Fibroblast of mammary gland (primary cell): Measurements from ENCODE around the gene SMIM29.

Experiments used
- DNase-seq: peaks from one replicate; pipeline ENCODE4 v3.0.0-alpha.2; 2010; ENCODE audit warnings: low read depth
- H3K4me3 ChIP-seq: 2 replicates; pipeline ENCODE4 v1.5.1; 2011; ENCODE audit warnings: low read depth, mild to moderate bottlenecking, low read length, moderate library complexity; ENCODE audit not compliant: control insufficient read depth
- TF ChIP-seq, protein P1 (sequence below): conservative IDR thresholded peaks from 2 replicates; pipeline ENCODE4 v1.5.1; 2011; ENCODE audit warnings: low read depth, low read length, inconsistent platforms; ENCODE audit not compliant: control insufficient read depth, insufficient read depth

The SMIM29 gene

DNA sequence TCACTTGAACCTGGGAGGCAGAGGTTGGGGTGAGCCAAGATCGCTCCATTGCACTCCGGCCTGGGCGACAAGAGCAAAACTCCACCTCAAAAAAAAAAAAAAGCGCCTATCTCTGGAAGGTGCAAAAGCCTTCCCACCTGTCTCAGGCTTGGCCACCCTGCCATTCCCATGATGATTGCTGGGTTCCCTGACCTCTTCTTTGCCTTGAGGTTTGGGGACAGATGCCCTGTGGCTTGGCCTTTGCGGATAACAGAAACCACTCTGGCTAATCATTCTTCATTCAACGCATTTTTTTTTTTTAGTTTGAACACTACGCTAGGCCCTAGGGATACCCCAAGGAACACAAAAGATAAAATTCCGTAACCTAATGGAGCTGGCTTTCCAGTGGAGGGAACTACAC is 18.9 kb downstream of the SMIM29 start:
- H3K4me3 ChIP-seq: no peak overlapping the region
- DNase-seq: no peak
- TF ChIP-seq, protein P1, sequence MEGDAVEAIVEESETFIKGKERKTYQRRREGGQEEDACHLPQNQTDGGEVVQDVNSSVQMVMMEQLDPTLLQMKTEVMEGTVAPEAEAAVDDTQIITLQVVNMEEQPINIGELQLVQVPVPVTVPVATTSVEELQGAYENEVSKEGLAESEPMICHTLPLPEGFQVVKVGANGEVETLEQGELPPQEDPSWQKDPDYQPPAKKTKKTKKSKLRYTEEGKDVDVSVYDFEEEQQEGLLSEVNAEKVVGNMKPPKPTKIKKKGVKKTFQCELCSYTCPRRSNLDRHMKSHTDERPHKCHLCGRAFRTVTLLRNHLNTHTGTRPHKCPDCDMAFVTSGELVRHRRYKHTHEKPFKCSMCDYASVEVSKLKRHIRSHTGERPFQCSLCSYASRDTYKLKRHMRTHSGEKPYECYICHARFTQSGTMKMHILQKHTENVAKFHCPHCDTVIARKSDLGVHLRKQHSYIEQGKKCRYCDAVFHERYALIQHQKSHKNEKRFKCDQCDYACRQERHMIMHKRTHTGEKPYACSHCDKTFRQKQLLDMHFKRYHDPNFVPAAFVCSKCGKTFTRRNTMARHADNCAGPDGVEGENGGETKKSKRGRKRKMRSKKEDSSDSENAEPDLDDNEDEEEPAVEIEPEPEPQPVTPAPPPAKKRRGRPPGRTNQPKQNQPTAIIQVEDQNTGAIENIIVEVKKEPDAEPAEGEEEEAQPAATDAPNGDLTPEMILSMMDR: no peak

DNA sequence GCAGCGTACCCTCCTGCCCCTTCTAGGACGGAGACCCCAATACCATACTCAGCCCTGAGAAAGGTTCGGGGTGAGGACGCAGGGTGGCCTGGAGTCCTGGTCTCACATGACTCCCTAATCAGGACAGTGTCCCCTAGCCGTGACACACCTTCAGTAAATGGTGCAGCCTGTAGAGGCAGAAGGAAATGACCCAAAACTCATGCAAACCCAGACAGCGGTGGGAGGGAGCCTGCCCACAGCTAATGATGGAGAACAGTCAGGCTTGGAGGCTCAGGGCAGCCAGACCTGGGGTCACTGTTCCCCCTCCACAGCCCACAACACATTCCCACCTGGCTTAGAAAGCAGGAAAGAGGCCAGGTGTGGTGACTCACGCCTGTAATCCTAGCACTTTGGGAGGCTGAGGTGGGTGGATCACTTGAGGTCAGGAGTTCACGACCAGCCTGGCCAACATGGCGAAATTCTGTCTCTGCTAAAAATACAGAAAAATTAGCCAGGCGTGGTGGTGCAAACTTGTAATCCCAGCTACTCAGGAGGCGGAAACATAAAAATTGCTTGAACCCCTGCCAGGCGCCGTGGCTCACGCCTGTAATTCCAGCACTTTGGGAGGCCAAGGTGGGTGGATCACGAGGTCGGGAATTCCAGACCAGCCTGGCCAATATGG is 20.9 kb downstream of the SMIM29 start:
- no peak overlapping the region for H3K4me3 ChIP-seq
- DNase-seq: peak; percentile 51
- TF ChIP-seq, protein P1: no peak

DNA sequence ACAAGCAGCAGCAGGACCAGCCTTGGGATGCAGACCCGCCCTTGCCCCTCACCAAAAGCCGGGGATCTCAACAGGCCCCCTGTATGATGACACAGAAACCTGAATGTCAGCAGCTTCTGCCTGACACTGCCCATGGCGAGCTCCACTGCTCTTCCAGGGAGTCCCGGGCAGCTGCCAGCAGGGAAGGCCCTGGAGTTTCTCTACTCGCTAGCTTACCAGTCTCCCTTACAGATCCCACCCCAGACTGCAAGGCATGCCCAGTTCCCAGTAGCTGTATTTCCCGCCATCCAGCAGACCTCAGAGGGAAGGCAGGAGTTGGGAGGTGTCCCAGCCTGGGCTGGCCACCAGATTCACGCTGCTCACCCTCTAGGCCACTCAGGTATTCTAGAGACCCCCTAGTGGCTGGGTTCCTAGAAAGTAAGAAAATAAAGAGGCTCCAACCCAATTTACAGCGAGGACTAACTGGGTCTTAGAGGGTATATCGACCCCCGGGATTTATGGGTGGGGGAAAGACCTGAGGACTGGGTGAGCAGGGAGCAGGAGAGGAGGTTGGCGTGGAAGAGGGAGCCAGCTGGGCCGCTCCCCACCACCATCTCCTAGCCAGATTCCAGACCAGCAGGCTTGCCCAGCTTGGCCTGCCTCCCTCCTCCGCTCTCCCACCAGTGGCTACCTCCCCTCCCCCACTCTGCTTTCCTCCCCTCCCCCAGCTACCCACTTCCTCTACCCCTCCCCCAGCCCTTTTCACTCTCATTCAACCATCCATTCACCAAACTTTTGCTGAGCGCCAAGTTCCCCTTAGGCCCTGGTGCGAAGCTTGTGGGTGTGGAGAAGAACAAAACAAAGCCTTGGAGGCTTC is 21.8 kb downstream of the SMIM29 start:
- TF ChIP-seq, protein P1: no peak
- H3K4me3 ChIP-seq: no peak overlapping the region
- no peak for DNase-seq

DNA sequence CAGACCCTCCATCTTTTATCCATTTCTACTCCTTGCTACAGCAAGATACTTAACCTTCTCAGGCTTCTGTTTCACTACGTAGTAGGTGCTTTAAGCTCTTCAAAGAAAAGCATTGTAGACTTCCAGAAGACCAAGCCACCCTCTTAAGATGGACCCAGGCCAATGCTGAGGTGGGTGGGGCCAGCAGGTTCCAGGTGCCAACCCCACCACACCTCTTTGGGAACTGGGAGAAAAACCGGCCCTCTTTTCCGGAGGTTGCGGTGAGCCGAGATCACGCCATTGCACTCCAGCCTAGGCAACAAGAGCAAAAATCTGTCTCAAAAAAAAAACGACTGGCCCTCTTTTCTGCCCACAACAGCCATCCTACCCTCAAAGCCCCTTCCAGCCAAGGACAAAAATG is 22.7 kb downstream of the SMIM29 start:
- DNase-seq: no peak
- TF ChIP-seq, protein P1: no peak
- H3K4me3 ChIP-seq: no peak overlapping the region

DNA sequence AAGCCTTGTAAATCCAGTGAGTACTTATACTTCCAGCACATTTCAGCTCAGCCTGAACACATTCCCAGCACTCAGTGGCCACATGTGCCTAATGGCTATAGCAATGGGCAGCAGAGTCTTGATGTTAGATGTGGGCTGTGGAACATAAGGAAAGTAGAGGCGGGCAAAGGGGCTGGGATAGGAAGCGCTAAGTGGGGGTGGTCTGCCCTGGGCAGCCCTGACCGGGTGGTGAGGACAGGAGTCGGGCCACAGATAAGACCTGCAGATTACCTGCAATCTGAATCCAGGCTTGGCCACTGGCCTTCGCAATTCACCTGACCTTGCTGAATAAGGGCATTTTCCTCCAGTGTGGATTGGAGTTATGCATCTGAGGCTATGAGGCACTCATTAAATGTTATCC is 23.3 kb downstream of the SMIM29 start:
- H3K4me3 ChIP-seq: no peak overlapping the region
- DNase-seq: no peak
- TF ChIP-seq, protein P1: no peak

DNA sequence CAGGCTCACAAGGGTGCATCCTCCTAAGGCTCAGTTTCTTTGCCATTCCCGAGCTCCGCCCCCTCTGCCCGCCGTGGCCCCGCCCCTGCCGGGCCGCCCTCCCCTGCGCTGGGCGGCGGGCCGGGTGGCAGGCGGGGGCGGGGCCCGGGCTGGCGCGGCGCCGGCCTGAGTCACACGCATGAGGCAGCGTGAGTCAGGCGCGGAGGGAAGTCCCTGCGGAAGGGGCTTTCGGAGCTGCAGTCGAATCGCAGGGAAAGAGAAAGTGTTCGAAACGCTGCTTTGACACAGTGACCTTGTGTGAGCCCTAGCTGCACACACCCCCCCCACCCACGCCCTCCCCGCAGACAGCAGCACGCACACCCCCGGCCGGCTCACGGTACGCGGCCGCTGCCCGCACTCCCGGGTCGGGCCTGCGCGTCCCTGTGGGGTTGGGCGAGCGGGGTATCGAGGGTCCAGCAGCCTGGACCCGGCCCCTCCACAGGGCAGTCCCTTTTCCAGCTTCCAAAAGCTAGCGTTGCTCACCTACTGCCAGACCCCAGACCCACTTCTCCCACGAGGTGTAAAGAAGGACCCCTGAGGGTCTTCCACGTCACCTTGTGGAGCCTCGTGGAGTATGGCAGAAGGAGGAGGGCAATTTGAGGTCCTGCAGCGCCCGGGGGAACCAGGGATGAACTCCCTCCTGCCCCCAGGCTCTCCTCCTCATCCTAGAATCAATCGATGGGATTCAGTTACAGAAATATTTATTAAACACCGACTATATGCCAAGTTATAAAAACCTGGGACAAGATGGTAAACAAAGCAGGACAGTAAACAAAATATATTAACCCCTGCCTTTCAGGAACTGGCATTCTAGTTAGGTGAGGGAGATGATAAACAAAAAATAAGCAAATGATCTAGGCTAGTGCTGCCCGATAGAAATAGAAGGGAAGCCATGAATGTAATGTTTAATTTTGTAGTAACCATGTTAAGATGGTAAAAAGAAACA is 24.6 kb downstream of the SMIM29 start:
- peak overlapping the region; percentile 37 for H3K4me3 ChIP-seq
- TF ChIP-seq, protein P1: no peak
- DNase-seq: peak; percentile 95
